Measurements from ENCODE around the gene MBD4. TPM values are rescaled to one million over a fixed set of nuclear protein-coding genes. Genes with fewer than 3 reads are reported as not detected.
"Not testable (repeated sequence)": the region's sequence is repeated elsewhere in the genome, so short reads cannot be mapped to it uniquely, and the experiment has no call there.

Gene MBD4
- total and polyA plus RNA-seq, 12 donors = 11.1 to 37.8 (median 19.2) TPM

GRCh38 chr3:129415830-129416229 is 23.9 kb downstream of the MBD4 start:
- intact Hi-C loops (cut with DNase I) = no loop called here
- no peak for DNase-seq
- no peak overlapping the region for H3K27ac ChIP-seq

GRCh38 chr3:129415378-129415777 is 24.4 kb downstream of the MBD4 start:
- Histone ChIP-seq H3K27me3 (no peaks in the 10 kb centered on the region), H3K9me3 (no peaks in the 10 kb centered on the region), H3K4me3 (no peak overlapping the region), H3K27ac (peak overlapping the region in 2 of 10 donors; percentile 51 to 70), H3K36me3 (no peaks in the 10 kb centered on the region), H3K4me1 (peaks cover 0 to 46% (median 18%) of the 10 kb centered on the region in 9 donors)
- no peak for ATAC-seq
- no peak for DNase-seq
- 95% methylated on average over 3 of the region's 3 CpGs for WGBS, 2 donors
- TF ChIP-seq CTCF (IDR thresholded peaks at IDR 0.05) = no peak
- intact Hi-C loops (cut with DNase I) = no loop called here

More at GRCh38 chr3:129415830-129416229, 23.9 kb downstream of the MBD4 start:
- Histone ChIP-seq H3K36me3 (no peaks in the 10 kb centered on the region), H3K27me3 (no peaks in the 10 kb centered on the region), H3K9me3 (no peaks in the 10 kb centered on the region), H3K4me1 (peaks cover 0 to 46% (median 18%) of the 10 kb centered on the region in 9 donors), H3K4me3 (no peak overlapping the region)
- no peak for ATAC-seq
- 86 to 87% methylated on average over 6 of the region's 6 CpGs for WGBS, 2 donors
- no peak for TF ChIP-seq CTCF (IDR thresholded peaks at IDR 0.05)

GRCh38 chr3:129413687-129414506 is 25.9 kb downstream of the MBD4 start:
- DNase-seq = no peak
- 67 to 73% methylated on average over 4 of the region's 4 CpGs for WGBS, 2 donors
- Histone ChIP-seq H3K36me3 (no peaks in the 10 kb centered on the region), H3K4me3 (no peak overlapping the region), H3K27me3 (no peaks in the 10 kb centered on the region), H3K4me1 (peaks cover 0 to 46% (median 18%) of the 10 kb centered on the region in 9 donors), H3K9me3 (no peaks in the 10 kb centered on the region), H3K27ac (peak overlapping the region in 5 of 10 donors; percentile 44 to 70 (median 51))
- intact Hi-C loops (cut with DNase I) = no loop called here
- no peak for TF ChIP-seq CTCF (IDR thresholded peaks at IDR 0.05)
- ATAC-seq = peak in 6 of 8 donors; percentile 31 to 75 (median 50)

GRCh38 chr3:129413238-129413637 is 26.5 kb downstream of the MBD4 start:
- intact Hi-C loops (cut with DNase I); ATAC-seq; DNase-seq; H3K27me3 ChIP-seq; H3K4me3 ChIP-seq; H3K9me3 ChIP-seq; H3K36me3 ChIP-seq: not testable (repeated sequence)
- H3K27ac ChIP-seq = peak overlapping the region in 5 of 10 donors; percentile 44 to 70 (median 51)
- peaks cover 0 to 46% (median 18%) of the 10 kb centered on the region in 9 donors for H3K4me1 ChIP-seq
- 62 to 66% methylated on average over 3 of the region's 3 CpGs for WGBS, 2 donors

Data from heart right ventricle (tissue), 16 donors.